HG03558 (cell line): ENCODE measurements around the gene SEMA3C.

Experiments used
- ATAC-seq: cut with Tn5 transposase; IDR thresholded peaks from one replicate; pipeline ENCODE4 v1.9.1; 2021; ENCODE audit warnings: moderate number of reproducible peaks; ENCODE audit not compliant: unreplicated experiment; ENCODE audit errors: extremely low read depth

Gene SEMA3C

DNA sequence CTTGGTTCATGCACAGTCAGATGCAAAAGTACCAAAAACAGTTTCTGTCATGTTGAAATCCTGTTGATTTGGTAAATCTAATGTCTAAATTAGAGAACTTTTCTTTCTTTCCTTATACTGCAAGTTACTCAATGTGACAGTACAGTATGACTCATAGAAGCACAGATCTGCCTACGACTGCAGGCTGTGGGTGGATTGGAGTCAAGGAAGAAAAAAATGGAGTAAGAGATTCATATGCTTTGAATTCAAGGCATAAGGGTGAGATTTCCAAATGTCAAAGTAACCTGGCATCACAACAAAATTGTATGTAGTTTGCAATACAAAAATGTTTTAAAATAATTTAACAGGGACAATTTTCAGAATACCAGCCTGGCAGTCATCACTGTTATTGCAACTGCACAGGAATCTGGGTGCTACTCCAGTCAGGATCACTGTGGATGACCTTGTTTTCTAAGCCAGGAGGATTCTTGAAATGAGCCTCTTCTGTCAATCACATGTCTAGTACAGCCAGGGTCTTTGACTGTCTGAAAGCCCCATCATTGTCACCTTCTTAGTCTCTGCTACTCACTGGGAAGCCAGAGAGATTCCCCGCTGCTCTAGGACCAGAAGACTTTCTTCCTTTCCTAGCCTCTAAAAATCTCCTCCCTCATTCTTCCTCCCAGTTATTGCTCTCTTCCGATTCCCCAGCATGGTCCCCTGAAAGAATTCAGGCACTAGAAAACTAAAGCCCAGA, 196.8 kb downstream of the SEMA3C start:
- no peak for ATAC-seq

DNA sequence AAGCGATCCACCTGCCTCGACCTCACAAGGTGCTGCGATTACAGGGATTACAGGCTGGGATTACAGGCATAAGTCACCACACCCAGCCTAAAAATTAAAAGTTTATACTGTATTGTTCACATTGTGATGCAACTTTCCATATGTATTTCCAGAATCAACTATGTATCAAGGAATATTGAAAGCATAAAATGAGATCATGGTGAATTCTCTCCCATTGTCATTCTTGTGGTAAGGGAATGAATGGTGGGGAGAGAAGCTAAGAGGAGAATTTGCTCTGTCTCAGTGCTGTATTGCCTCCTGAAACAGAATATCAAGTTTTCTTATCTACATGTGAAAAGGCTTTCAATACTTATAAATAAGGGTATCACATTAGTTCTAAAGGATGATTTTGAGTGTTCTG, 198.7 kb downstream of the SEMA3C start:
- ATAC-seq, result no peak

DNA sequence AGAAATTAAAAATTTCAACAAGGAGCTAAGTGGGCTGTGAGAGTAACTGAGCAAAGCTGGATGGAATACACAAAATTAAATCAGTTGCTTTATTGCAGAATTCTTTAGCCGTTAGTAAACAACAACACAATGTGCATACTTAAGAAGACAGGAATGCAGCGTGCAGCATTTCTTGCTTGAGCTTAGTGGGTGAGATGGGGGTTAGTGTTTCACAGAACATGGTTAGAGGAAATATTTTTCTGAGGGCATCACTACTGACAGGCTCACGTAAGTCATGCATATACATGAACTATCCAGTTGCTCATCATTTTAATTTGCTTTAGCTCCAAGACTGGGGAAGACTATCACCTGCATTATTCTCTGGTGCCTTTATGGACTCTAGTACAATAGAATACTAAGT, 199.6 kb downstream of the SEMA3C start:
- ATAC-seq, result no peak

DNA sequence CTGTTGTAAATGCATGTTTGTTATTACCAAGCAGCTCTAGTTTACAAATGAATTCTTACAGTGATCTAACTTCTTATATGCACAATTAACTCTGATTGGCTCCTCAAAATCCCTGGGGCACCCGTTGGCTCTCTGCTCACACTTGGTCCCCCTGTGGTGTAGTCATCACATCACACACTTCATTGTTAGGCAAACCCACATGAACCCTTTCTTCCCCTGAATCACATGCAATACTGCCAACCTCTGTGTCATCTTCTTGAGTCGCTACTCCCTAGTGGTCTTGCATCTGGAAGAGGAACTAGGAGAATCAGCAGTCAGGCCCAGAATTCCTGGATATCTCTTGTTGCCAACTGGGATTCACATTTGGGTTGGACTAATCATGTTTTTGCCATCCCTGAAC, 207.3 kb downstream of the SEMA3C start:
- ATAC-seq, result no peak

DNA sequence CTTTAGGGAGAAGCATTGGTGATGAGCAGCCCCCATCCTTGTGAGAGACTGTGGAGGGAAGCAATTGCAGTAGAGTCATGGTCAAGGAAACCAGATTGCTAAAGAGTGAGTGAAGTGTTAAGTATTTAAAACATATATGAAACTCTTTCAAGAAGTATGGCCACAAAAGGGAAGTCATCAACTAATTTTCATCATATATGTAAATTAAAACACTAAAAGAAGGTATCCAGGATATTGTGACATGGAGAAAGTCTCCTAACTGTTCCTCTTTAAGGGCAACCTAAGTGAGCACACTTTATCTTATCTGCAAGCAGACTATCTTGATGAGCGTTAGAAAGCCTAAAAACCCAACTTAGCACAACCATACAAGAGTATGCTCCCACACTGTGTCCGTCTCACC, 210.7 kb downstream of the SEMA3C start:
- no peak for ATAC-seq

DNA sequence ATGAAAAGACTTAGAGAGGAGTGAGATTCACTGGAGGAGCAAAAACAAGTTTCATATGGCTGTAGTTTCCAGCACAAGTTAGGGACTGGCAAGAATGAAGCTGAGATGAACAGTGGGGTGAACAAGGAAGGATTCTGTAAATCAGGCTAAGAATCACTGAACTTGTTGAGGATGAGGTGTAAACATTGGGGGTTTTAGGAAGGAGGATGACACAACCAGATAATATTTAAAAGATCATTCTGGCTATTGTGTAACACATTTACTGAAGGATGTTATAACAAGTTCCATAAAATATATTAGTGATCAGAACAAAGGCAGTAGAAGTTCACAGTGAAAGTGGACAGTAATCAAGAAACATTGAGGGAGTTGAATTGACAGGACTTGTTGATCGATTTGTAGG, 211.5 kb downstream of the SEMA3C start:
- no peak for ATAC-seq

DNA sequence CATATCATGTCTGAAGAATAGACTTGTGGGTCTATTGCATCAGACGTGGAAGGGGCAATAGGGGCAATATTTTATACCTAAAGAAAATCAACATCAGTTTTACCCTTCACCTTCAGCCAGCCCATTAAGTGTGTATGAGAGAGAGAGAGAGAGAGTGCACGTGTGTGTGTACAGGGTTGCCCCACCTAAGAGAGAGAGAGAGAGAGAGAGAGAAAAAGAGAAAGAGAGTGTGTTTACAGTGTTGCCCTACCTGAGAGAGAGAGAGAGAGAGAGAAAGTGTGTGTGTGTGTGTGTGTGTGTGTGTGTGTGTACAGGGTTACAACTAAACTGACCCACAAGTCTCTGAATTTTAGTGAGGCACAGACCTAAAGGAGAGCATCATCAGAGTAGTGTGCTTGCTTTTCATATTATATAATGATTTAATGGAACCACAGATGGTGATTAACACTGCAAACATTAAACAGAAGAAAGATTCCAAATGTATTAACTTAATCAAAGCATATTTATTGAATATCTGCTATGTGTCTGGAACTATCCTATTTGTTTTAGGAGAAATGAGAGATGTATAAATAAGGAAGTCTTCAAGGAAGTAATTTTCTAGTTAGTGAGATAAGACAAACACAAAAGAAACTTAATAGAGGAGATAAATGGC, 213.6 kb downstream of the SEMA3C start:
- no peak for ATAC-seq

DNA sequence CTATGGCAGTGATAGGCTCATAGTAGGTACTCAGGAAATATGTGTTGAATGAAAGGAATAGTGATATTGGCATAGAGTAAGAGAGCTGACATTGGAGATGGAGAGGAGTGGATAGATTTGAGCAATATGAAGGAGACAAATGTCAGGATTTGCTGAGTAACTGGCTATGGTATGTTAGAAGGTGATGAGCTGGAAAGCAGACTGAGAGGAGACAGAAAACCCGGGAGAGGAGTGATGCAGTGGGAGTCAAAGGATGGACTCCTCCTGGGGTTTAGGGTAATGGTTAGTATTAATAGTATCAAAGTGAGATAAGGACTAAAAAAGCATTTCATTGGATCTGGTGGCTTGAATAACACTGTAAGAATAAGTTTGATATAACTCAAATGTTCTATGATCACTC, 215.6 kb downstream of the SEMA3C start:
- ATAC-seq, result no peak

DNA sequence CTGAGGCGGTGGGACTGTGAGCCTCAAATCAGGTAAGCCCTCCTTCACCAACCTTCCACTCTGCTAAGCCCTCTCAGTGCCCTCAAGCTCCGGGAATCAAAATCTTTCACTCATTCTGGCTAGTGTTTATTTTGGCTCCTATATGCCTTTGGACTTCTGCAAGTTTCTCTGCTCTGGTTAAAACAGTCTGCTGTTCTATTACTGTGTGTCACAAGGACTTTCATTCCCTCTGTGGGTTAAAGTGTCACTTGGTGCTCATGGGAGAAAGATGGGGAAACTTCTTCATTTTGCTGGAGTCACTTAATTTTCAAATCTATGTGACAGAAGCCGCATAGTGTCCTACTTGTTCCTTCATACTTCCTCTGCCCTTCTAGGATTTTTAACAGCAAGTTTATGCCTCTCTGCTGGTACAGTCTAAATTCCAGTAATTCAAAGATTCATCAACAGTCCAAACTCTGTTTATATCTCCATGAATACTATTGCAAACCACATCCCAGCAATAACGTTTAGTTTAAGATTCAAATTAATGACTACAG, 219.1 kb downstream of the SEMA3C start:
- ATAC-seq, result no peak

DNA sequence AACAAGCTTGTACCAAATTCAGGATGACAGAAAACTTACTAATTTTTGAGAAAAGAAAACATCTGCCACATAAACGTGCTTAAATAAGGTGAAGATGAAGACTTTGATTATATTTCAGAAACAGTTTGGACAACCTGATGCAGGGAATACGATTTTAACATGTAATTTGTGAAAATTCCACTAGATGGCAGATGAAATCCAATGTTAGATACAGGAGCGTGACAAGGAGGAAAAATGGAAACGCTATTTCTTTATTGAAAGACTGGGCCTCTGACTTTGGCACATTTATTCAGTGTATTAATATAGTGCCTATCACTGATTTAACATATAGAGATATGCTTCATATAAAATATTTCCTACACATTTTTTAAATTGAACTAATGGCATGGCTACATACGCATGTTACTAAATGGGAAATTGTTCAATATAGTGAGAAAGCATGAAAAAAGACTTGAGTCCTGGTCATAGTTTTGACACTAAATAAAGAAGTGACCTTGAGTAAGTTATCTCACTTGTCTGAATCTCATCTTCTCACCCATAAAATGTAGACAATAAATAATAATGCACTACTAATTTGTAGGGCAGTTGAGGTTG, 219.7 kb downstream of the SEMA3C start:
- ATAC-seq, result peak; percentile 86
